Ecto neural progenitor cell (in vitro differentiated cells): ENCODE data around the gene ROBO3.

ENCODE experiments used
- DNase-seq: peaks from one replicate; pipeline ENCODE4 v3.0.0-alpha.2; 2018; ENCODE audit warnings: low spot score

ROBO3 gene

DNA sequence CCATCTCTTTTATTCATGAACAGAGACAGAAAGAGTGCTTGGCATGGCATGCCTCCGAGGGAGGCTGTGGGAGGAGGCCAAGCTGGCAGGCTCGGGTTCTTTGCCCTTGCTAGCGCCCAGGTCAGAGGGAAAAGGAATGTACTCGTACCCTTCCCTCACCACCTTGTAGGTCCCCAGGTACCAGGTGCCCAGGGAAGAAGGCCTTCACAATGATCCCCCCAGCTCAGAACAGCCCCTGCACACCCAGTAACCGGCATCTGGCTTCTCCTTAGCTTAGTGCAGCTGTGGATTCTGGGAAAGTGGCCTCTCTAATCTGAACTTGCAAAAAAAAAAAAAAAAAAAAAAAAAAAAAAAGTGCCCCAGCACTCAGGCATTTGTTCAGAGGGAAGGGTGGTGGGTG, 55.1 kb downstream of the ROBO3 start:
- peak; percentile 41 for DNase-seq

DNA sequence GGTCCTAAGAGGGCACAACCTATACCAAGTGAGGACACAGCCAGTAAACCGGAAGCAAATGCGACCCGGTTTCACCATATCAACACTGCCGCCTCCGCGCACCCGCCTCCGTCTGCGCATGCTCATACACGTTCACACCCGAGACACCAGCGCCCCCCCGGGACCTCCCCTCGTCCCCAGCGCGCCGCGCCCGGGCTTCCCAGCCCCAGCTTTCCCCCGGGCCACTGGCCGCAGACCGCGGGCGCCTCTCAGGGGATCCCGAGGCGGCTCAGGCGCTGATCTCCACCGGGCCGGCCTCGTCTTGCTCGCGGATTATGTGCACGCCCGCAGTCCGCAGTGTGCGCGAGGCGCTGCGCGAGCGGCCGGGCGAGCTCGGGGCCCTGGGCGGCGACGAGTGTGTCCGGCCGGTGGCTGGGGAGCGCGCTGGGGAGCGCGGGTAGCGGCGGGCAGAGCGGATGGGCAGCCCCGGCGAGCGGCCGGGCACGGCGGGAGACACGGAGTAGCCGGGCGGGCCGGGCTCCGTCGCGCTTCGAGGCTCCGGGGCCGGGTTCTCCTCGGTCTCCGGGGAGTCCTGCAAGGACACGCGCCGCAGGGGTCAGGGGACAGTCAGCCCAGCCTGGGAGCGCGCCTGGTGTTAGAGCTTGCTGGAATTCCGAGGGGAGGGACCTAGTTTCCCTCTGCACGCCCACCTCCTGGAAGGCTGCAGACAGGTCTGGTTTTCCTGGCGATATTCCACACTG, 55.8 kb downstream of the ROBO3 start:
- DNase-seq: peak; percentile 87

DNA sequence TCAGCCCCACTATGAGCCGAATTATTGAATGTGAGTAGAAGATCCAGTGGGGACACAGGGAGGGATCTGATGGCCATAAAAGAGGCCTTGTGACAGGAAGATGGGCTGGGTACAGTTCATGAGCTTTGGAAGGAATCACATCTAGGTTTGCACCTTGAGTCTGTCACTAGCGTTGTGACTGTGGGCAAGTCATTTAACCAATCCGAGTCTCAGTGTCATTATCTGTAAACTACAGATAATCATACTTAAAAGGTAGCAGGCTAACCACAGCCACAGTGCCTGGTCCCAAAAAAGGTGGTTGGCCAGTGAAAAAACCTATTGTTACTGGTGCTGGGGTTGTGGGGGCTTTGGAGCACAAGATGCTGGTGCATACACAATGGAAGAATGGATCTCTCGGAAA, 57.6 kb downstream of the ROBO3 start:
- peak; percentile 1 for DNase-seq

DNA sequence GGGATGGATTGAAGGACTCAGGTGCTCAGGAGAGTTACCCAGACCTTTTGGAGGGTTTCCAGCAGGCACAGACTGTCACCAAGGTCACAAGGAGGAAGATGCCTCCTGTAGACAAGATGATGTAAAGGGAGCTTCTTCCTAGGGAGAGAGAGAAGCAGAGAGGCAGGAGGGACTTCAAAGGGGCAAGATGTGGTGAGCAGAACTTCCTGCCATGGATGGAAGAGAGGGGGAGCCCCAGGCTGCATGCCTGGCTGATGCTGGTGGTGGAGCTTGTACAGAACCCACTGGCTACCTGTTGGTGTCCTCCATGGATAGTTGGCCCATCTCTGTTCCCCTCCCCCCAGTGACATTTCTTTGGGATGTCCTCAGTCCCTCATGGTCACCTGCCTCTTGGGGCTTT, 58.1 kb downstream of the ROBO3 start:
- DNase-seq: peak; percentile 38

DNA sequence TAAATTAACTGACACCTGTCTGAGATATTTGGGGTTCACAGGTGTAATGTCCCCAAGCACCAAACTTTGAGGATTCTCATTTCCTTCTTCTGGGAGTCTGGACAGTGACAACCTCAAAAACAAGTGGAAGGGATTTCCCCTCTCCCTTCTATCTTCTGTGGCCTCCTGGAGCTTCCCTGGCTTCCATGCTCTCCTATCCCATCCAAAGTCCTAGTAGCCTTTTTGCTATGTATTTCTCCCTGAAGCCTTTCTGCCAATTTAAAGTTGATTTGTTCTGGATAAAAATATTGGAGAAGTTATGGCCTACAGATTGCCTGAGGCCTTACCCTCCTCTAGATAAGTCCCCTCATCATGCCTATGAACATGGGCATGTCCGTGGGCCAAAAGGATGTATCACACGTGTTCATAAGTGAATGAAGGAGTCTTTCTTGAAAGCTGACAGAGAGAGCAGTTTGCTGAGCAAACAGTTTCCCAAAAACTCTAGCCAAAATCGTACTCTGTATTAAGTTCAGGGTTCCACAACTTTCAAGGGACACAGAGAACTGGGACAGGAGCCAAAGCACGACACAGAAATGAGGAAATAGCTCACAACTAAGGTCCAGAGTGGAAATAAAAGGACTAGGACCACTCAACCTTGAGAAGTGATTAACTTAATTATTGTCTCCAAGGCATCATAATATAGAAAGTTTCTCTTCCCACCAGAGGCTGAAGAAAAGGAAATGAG, 63.9 kb downstream of the ROBO3 start:
- DNase-seq: no peak

DNA sequence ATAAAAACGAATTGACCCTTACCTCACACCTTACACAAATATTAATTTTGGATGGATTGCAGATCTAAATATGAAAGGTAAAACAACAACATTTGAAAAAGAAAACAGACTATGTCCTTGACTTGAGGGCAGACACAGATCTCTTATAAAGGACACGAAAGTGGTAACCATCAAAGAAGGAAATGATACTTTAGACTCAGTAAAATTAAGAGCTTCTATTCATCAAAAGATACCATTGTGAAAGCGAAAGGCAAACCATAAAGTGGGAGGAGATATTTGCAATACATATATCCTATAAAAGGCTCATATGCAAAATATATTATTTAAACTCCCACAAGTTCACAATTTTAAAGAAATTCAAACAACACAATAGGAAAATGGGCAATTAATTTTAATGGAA, 65.6 kb downstream of the ROBO3 start:
- DNase-seq: no peak
